Mucosa of descending colon (tissue), 3 donors: ENCODE data around the gene PIF1. TPM values are rescaled to one million over a fixed set of nuclear protein-coding genes. Genes with fewer than 3 reads are reported as not detected.

Experiments
- ATAC-seq: fragments of 200-7000 bp; cut with Tn5 transposase; one replicate; pipeline ENCODE4 v1.9.1; 2020; ENCODE audit warnings: mild to moderate bottlenecking, moderate library complexity
- DNase-seq, 3 donors: peaks; one replicate each; pipeline ENCODE4 v3.0.0-alpha.2; 2020
- H3K36me3 ChIP-seq: fragments of 200-600 bp; one replicate; pipeline ENCODE4 v1.8.0; 2021; ENCODE audit warnings: low read depth, mild to moderate bottlenecking
- H3K4me1 ChIP-seq: fragments of 200-600 bp; one replicate; pipeline ENCODE4 v1.8.0; 2021; ENCODE audit warnings: low read depth, mild to moderate bottlenecking
- H3K4me3 ChIP-seq: fragments of 200-600 bp; one replicate; pipeline ENCODE4 v1.8.0; 2021; ENCODE audit warnings: mild to moderate bottlenecking
- H3K9me3 ChIP-seq: fragments of 200-600 bp; one replicate; pipeline ENCODE4 v1.8.0; 2021; ENCODE audit warnings: mild to moderate bottlenecking
- CTCF ChIP-seq: fragments of 200-600 bp; IDR thresholded peaks from one replicate; pipeline ENCODE4 v1.8.0; 2022; ENCODE audit warnings: antibody characterized with exemption, mild to moderate bottlenecking
- intact Hi-C, 2 donors: fragments of 100-400 bp; cut with DNase I in 1 of 2; cut with micrococcal nuclease in 1 of 2; formaldehyde crosslinking; loops; one replicate each; pipeline versions ENCODE4 v1.11.0 to v1.11.1; 2022; cut with DNase I, micrococcal nuclease
- long read RNA-seq, 2 donors: library from polyadenylated mRNA; unstranded; transcript quantifications; one replicate each; pipeline ENCODE4 v2.0.0, GENCODE V29; 2019 to 2021
- total RNA-seq, 3 donors: library from RNA; stranded (reverse); fragmentation: NEBNext Ultra II Directional in 2 of 3; extraction: Animal tissue kit (Norgen Biotek cat#: 25700) in 2 of 3; gene quantifications; one replicate each; pipeline versions ENCODE4 v1.2.1 to v1.2.4, GENCODE V29; 2021 to 2023
- donor health status: DM: no; HTN: no; CAD: no; lungs with moderate emphysema.
- donor health status: DM: no; HTN: no; CAD: no.
- donor health status: DM: no; HTN: yes; CAD: no.

PIF1 gene
- total RNA-seq = 10 to 100 TPM in 1 of 3 donors, 1 to 10 TPM in 2; 2.6 to 10.4 (median 5.0) TPM
- long read RNA-seq, donor 1, partial matches to known transcripts = 3 of 10 reads
- long read RNA-seq, donor 1, other reads (novel, unspliced or antisense) = 6 of 10 reads
- long read RNA-seq, donor 2, partial matches to known transcripts = 4 of 6 reads
- long read RNA-seq, donor 2, other reads (novel, unspliced or antisense) = 0 of 6 reads

DNA sequence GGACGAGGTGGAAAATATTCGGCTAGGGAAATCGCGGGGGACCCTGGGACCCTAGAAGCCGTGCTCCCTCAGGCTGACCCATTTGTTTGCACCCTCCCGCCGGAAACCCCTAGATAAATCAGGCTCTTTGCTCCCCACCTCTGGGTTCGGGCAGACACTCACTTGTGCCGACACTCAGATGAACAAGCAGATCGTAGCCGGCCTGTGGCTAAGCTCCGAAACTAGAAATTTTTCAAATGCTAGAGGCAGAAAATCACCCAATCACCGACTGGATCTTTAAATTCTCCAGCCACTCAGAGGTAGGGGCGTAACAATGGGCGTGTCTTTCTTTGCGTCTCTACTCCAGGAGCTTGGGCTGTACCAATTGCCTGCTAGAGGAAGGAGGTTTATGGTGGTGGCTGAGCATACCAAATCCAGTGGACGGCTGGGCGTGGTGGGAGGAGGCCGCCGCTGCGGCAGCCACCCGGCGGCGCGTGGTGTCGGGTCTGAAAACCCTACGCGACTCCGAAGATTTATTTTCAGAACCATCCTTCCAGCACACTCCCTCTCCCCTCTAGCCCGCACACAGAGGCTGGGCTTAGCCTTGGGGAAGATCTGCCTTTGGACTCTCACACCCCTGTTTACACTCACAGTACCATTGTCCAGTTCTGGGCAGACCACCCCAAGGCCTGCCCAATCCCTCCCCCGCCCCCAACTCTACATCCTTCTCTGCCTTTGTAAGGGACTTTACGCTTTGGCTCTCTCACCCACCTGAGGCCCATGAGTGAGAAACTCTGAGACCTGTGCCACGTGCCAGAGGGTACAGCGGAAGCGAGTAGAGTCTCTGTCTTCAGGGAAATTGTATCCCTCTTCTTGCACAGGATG, at the start of gene PIF1:
PIF1 (minus strand) TSS at position 217 of the 864 bp plus-strand sequence. CDS start 1,312 bp downstream, outside the sequence.
- intact Hi-C loops = no loop called here
- no peaks in the 10 kb centered on the region for H3K9me3 ChIP-seq
- H3K4me1 ChIP-seq = peaks cover 25% of the 10 kb centered on the region
- H3K36me3 ChIP-seq = no peaks in the 10 kb centered on the region
- no peak within 1 kb of the TSS for H3K4me3 ChIP-seq
- TF ChIP-seq CTCF = no peak
- DNase-seq (peak; percentile 84 to 97 (median 84)), ATAC-seq (peak; percentile 99)

GRCh38 chr15:64870353-64870752, 44.9 kb upstream of the PIF1 start:
- no peak for ATAC-seq
- H3K9me3 ChIP-seq = no peaks in the 10 kb centered on the region
- no peak for TF ChIP-seq CTCF
- H3K4me3 ChIP-seq = no peak overlapping the region
- no peaks in the 10 kb centered on the region for H3K36me3 ChIP-seq
- intact Hi-C loops = no loop called here
- no peak for DNase-seq
- H3K4me1 ChIP-seq = no peaks in the 10 kb centered on the region

DNA sequence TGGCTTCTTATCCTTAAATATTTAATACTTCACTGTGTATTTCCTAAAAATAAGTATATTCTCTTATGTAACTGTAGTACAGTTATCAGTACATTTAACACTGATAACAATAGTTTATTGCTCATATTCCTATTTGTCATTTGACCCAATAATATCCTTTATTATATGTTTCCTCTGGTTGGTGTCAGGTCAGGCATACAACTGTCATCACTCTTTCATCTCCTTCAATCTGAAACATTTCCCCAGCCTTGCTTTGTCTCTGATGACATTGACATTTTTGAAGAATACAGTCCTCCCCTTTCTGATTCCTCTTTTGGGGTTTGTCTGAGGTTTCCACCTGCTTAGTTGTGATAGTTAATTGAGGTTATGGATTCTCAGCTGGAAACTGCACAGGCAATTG, 44.1 kb upstream of the PIF1 start:
- intact Hi-C loops = no loop called here
- DNase-seq (no peak), ATAC-seq (no peak)
- Histone ChIP-seq H3K9me3 (no peaks in the 10 kb centered on the region), H3K4me1 (no peaks in the 10 kb centered on the region), H3K4me3 (no peak overlapping the region), H3K36me3 (no peaks in the 10 kb centered on the region)
- no peak for TF ChIP-seq CTCF

- Histone ChIP-seq H3K4me1 (peaks cover under 1% of the 10 kb centered on the region), H3K9me3 (no peaks in the 10 kb centered on the region), H3K36me3 (no peaks in the 10 kb centered on the region), H3K4me3 (no peak overlapping the region)
- intact Hi-C loops = no loop called here
- ATAC-seq (peak; percentile 58), DNase-seq (no peak)
- TF ChIP-seq CTCF = no peak
Observed at GRCh38 chr15:64865998-64866520, 40.6 kb upstream of the PIF1 start.

GRCh38 chr15:64865126-64865997, 39.9 kb upstream of the PIF1 start:
- TF ChIP-seq CTCF = no peak
- intact Hi-C loops = no loop called here
- Histone ChIP-seq H3K4me1 (peaks cover 2% of the 10 kb centered on the region), H3K9me3 (no peaks in the 10 kb centered on the region), H3K4me3 (no peak overlapping the region), H3K36me3 (no peaks in the 10 kb centered on the region)
- no peak for DNase-seq
- ATAC-seq = no peak
